ENCODE measurements around the gene NADK. TPM values are rescaled to one million over a fixed set of nuclear protein-coding genes. Genes with fewer than 3 reads are reported as not detected.
"Not testable (repeated sequence)": the region's sequence is repeated elsewhere in the genome, so short reads cannot be mapped to it uniquely, and the experiment has no call there.

Gene NADK
- total RNA-seq, 2 experiments from 2014 or later: 42.1 to 43.6 TPM

DNA sequence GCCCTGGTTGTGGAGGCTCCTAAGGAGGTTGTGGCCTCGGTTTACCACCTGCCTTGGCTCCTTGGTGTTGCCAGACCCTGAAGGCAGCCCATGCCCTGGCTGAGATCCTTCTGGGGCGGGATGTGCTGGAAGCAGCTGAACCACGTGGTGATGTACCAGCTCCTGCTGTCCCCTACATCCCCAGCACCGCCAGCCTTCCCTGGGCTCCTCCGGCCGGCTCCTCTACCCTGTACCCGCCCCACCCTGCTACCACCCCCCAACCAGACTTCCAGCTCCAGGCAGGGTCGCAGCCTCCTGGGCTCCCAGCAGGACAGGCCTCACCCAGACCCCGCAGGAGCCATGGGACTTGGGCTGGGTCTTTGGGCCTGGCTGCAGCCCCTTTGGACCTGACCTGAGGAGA lies 28.3 kb downstream of the NADK start:
- H3K9me3 Mint-ChIP-seq; H3K4me3 Mint-ChIP-seq; CTCF ChIA-PET; H3K27ac Mint-ChIP-seq; intact Hi-C loops (cut with micrococcal nuclease); DNase-seq; H3K4me1 Mint-ChIP-seq (ENCODE audit: low read depth); H3K36me3 Mint-ChIP-seq (ENCODE audit: low read depth); H3K27me3 Mint-ChIP-seq (ENCODE audit: low read depth): not testable (repeated sequence)

DNA sequence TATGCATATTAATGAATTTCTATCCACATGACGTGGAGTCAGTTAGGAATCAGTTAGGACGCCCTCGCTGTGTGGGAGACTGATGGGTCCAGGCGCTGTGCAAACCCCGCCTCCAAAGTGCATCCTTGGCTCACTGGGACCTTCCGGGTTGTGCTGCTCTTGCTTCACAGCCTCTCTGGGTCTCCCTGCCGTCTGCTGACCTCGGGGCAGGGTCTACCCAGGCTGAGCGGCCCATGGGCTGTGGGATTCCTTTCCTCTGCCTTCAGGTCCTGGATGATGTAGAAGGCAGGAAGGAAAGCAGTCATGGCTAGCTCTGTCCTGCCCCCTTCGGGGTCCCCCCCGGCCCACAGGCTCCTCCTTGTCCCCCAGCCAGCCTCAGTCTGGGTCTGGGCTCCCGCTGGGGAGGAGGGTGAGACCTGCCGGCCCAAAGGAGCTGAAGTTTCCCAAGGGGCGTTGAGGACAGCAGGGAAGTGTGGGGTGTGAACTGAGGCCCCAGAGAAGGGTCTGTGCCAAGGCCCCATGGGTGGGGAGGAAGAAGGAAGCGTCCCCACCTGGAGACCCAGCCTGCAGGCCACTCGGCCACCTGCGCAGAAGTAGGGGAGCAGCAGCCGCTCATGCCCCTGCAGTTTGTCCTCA lies 29.5 kb downstream of the NADK start:
- no peaks in the 10 kb centered on the region for H3K27me3 Mint-ChIP-seq (ENCODE audit: low read depth)
- no peaks in the 10 kb centered on the region for H3K9me3 Mint-ChIP-seq
- H3K4me1 Mint-ChIP-seq (ENCODE audit: low read depth): no peaks in the 10 kb centered on the region
- intact Hi-C loops (cut with micrococcal nuclease): no loop called here
- CTCF ChIA-PET: no interaction called here
- H3K27ac Mint-ChIP-seq: no peak overlapping the region
- H3K4me3 Mint-ChIP-seq: no peak overlapping the region
- peaks cover 4% of the 10 kb centered on the region for H3K36me3 Mint-ChIP-seq (ENCODE audit: low read depth)
- no peak for DNase-seq

DNA sequence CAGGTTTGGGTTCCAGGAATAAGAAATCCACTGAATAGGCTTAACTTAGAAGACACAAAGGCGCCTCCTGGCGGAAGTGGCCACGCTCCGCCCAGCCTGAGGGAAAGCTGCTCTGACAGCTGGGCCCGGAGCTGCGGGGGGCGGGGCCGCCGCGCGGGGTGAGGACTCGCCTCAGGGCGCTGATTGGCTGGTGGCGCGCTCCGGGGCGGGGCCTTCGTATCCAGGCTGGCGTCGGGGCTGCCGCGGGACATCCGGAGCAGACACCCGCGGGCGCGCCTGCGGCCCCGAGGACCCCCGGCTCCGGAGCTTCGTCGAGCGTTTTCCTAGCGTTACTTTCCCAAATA lies 31.7 kb downstream of the NADK start:
- intact Hi-C loops (cut with micrococcal nuclease): not testable (repeated sequence)

DNA sequence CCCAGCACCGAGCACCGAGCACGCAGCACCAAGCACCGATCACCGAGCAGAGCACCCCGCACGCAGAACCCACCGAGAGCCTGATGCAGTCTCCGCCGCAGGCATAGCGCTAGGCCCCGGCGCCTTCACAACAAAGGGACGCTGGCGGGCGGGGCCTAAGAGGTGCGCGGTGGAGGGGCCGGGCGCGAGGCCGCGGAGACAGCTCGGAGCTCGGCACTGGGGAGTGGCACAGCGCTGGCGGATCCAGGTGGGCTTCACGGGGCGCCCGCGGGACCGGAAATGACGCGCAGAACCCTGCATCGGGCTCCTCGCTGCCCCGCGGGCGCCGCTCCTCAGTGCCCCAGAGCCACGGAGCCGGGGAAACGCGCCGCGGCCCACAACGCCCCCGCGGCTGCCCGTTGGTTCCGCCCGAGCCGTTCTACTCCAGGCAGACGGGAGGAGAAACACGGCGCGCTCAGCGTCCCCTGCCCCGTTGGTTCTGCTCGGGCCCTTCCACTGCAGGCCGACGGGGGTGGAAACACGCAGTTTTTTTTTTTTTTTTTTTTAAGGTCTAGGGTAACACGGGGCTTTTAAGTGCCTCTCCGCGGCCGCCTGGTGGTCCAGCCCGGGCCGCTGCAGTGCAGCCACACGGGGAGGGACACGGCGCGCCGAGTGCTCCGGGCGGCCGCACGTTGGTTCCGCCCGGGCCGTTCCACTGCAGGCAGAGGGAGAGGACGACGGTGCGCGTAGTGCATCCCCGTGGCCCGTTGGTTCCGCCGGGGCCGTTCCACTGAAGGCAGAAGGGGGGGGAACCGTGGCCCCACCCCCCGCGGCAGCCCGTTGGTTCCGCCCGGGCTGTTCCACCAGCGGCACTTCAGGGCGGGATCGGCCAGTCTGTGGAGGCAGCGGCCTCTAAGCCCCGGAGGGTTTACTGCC lies 32.4 kb downstream of the NADK start:
- Mint-ChIP-seq H3K27ac (peak overlapping the region; percentile 53), H3K4me3 (peak overlapping the region; percentile 49)
- H3K36me3 Mint-ChIP-seq (ENCODE audit: low read depth); CTCF ChIA-PET; H3K27me3 Mint-ChIP-seq (ENCODE audit: low read depth); H3K9me3 Mint-ChIP-seq; intact Hi-C loops (cut with micrococcal nuclease); H3K4me1 Mint-ChIP-seq (ENCODE audit: low read depth): not testable (repeated sequence)
- DNase-seq: peak; percentile 49

More for the DNA sequence above, 31.7 kb downstream of the NADK start:
- H3K36me3 Mint-ChIP-seq (ENCODE audit: low read depth); H3K27ac Mint-ChIP-seq; CTCF ChIA-PET; H3K9me3 Mint-ChIP-seq; H3K4me1 Mint-ChIP-seq (ENCODE audit: low read depth); DNase-seq; H3K27me3 Mint-ChIP-seq (ENCODE audit: low read depth): not testable (repeated sequence)
- peak overlapping the region; percentile 49 for H3K4me3 Mint-ChIP-seq

DNA sequence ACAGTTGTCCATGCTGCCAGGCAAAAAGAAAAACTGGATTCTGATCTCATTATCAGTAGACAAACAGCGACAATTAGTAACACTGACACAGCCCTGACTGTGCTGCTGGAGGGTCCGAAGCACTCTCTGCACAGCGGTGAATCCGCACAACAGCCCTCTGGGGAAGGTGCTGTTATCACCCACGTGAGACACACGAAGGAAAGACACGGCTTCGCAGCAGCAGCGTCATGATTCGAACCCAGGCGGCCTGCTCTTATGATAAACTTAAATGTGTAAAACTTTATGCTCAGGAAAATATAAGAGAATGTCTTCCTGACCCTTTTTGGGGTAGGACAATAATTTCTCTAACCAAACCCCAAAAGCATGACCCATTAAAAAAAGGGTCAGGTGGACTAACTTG lies 35.7 kb downstream of the NADK start:
- CTCF ChIA-PET: not testable (repeated sequence)

DNA sequence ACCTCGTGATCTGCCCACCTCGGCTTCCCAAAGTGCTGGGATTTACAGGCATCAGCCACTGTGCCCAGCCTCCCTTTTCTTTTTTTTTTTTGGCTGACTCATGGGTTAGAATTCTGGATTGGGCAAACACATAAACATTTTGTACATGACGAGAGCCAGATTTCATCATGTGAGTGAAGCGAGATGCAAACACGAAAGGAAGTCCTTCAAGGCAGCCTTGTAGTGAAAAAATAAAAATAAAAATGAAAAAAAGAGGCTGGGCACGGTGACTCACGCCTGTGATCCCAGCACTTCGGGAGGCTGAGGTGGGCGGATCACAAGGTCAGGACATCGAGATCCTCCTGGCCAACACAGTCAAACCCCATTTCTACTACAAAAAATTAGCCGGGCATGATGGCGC lies 37.3 kb downstream of the NADK start:
- H3K4me1 Mint-ChIP-seq (ENCODE audit: low read depth); H3K27me3 Mint-ChIP-seq (ENCODE audit: low read depth); intact Hi-C loops (cut with micrococcal nuclease): not testable (repeated sequence)

More for the DNA sequence above, 35.7 kb downstream of the NADK start:
- H3K4me1 Mint-ChIP-seq (ENCODE audit: low read depth); intact Hi-C loops (cut with micrococcal nuclease); H3K36me3 Mint-ChIP-seq (ENCODE audit: low read depth); DNase-seq; H3K27me3 Mint-ChIP-seq (ENCODE audit: low read depth); H3K9me3 Mint-ChIP-seq; H3K4me3 Mint-ChIP-seq: not testable (repeated sequence)
- H3K27ac Mint-ChIP-seq: peak overlapping the region; percentile 4

DNA sequence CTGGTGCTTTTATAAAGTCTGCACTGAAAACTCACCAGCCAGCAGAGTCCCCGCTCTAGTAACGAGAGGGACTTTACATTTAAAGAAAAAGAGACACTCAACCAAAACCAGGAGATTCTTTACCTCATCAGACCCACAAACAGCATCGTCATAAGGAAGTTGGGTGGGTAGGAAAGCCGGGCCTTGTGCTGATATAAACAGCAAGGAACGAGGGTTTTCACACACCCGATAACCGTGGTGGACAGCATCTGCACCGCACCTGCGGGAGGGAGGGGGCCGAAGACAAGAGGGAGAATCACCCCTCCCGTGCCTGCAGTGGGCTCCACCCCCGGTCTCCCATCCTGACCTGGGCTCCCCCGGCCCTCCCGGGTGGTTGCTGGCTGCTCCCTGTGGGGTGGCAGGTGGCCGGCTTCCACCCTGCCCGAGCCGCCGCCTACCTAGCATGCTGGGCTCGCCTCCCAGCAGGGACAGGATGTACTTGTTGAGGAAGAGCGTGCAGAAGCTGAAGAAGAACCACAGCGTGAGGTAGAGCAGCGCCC lies 39.4 kb downstream of the NADK start:
- intact Hi-C loops (cut with micrococcal nuclease); DNase-seq; H3K4me3 Mint-ChIP-seq; H3K36me3 Mint-ChIP-seq (ENCODE audit: low read depth); H3K4me1 Mint-ChIP-seq (ENCODE audit: low read depth); CTCF ChIA-PET; H3K9me3 Mint-ChIP-seq; H3K27ac Mint-ChIP-seq; H3K27me3 Mint-ChIP-seq (ENCODE audit: low read depth): not testable (repeated sequence)

More for the DNA sequence above, 37.3 kb downstream of the NADK start:
- H3K4me3 Mint-ChIP-seq; H3K9me3 Mint-ChIP-seq; H3K36me3 Mint-ChIP-seq (ENCODE audit: low read depth); DNase-seq; H3K27ac Mint-ChIP-seq; CTCF ChIA-PET: not testable (repeated sequence)

DNA sequence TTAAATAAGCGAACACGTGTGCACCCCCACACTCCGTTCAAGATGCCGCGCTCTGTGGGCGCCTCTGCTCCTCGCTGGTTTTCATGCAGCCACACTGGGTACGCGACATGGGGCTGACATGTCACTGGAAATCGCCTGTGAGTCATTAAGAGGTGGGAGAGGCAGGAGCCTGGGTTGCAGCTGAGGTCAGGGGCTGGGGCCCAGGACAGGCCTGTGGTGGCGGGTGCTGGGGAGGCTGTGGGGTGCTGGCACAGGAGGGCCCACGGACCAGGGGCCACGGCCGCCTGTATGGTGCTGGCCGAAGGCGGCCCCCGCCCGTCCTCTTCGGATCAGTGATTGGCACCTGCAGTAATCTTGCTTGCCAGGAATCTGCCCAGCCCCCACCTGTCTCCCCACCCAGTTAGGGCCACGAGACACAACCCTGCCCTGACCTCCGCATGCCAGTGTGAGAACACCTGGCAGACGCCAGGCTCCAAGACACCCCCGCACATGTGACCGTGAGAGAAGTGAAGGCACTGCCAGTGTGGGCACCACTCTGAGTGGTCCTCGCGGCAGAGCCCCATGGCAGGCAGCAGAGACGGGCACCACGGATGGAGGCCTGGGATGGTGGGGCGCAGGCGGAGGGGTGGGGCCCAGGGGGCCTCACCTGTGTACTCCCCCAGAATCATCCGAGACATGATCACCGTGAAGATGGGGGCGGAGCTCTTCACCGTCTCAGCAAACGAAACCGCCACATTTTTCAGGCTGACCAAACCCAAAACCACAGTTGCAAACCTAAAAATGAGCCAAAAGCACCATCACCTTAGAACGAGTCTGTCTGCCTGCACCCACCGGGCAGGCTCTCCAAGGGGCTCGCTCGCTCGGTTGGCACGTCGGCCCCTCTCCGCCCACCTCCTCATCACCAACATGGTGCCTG lies 40.3 kb downstream of the NADK start:
- H3K27me3 Mint-ChIP-seq (ENCODE audit: low read depth); intact Hi-C loops (cut with micrococcal nuclease); DNase-seq; H3K4me1 Mint-ChIP-seq (ENCODE audit: low read depth); H3K9me3 Mint-ChIP-seq; CTCF ChIA-PET; H3K4me3 Mint-ChIP-seq; H3K36me3 Mint-ChIP-seq (ENCODE audit: low read depth): not testable (repeated sequence)
- H3K27ac Mint-ChIP-seq: peak overlapping the region; percentile 61

DNA sequence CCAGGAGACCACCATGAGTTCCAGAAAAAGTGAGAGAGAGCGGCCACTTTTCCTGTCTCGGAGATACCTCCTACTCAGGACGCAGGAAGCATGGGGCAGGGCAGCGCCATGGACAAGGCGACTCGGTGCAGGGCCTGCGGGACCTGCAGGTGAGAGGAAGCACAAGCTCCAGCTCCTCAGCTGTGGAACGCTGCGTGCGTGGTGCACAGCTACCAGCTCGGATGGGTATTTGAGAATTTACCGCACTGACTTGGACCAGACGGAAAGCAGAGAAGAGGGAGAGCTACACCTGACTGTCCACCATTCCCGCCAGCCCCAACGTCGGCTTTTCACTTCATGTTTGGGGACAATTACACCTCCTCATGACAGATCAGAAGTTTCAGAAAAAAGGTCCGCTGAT lies 45.9 kb downstream of the NADK start:
- H3K9me3 Mint-ChIP-seq: no peaks in the 10 kb centered on the region
- H3K4me3 Mint-ChIP-seq: no peak overlapping the region
- CTCF ChIA-PET: no interaction called here
- no peaks in the 10 kb centered on the region for H3K27me3 Mint-ChIP-seq (ENCODE audit: low read depth)
- H3K4me1 Mint-ChIP-seq (ENCODE audit: low read depth): peaks cover 9% of the 10 kb centered on the region
- no peak overlapping the region for H3K27ac Mint-ChIP-seq
- intact Hi-C loops (cut with micrococcal nuclease): no loop called here
- DNase-seq: no peak
- H3K36me3 Mint-ChIP-seq (ENCODE audit: low read depth): peaks cover 9% of the 10 kb centered on the region

DNA sequence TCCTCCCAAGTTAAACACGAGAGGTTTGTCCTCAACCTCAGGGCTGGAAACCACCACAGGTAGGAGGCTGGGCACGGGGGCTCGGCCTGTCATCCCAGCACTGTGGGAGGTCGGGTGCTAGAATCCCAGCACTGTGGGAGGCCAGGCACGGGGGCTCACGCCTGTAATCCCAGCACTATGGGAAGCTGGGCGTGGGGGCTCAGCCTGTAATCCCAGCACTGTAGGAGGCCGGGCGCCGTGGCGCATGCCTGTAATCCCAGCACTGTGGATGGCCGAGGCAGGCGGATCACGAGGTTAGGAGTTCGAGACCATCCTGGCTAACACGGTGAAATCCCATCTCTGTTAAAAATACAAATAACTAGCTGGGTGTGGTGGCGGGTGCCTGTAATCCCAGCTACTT lies 47.4 kb downstream of the NADK start:
- DNase-seq: no peak
- Mint-ChIP-seq H3K27me3 (ENCODE audit: low read depth) (no peaks in the 10 kb centered on the region), H3K4me3 (no peak overlapping the region), H3K27ac (no peak overlapping the region), H3K9me3 (no peaks in the 10 kb centered on the region), H3K4me1 (ENCODE audit: low read depth) (peaks cover 9% of the 10 kb centered on the region), H3K36me3 (ENCODE audit: low read depth) (peaks cover 9% of the 10 kb centered on the region)
- CTCF ChIA-PET: no interaction called here
- intact Hi-C loops (cut with micrococcal nuclease): no loop called here

DNA sequence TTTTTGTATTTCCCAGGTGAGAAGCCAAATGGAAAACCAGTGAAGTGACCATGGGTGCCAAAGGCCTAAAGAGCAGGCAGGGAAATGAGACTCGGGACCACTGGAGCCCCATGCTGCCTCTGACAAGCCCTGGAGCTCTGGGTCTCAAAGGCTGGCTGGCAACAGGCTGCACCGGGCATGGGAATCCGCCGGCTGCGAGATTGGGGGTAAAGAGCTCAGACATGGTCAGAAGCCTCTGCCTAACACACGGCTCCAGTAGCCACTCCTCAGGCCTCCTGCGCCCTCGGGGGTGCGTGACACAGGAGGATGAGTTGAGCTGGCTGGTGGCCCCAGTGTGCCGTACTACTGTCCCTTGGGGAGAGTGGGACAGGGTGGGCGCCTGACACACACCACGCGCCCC lies 48.0 kb downstream of the NADK start:
- CTCF ChIA-PET; DNase-seq; H3K4me3 Mint-ChIP-seq; H3K4me1 Mint-ChIP-seq (ENCODE audit: low read depth); H3K9me3 Mint-ChIP-seq; H3K36me3 Mint-ChIP-seq (ENCODE audit: low read depth); H3K27me3 Mint-ChIP-seq (ENCODE audit: low read depth); H3K27ac Mint-ChIP-seq; intact Hi-C loops (cut with micrococcal nuclease): not testable (repeated sequence)

DNA sequence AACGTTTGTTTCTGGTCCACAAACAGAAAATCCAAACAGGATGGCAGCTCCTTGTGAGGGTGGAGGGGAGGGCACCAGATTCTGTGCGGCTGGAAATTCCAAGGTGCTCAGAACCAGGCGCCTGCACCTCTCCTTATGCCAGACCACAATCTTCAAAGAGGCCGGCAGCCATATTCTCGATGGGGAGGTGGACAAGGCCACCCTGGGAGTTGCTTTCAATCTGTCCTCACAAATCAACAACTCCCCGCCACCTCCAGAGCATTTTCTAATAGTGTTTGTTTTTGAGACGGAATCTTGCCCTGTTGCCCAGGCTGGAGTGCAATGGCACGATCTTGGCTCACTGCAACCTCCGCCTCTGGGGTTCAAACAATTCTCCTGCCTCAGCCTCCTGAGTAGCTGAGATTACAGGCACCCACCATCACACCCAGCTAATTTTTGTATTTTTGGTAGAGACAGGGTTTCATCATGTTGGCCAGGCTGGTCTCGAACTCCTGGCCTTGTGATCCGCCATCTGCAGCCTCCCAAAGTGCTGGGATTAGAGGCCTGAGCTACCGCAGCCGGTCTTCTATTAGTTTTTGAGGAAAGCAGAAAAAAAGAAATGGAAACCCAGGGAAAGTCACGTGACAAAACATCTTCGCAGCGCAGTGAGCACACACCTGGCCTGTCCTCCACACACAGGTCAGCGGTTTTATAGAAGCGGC lies 49.0 kb downstream of the NADK start:
- DNase-seq; H3K9me3 Mint-ChIP-seq; CTCF ChIA-PET; intact Hi-C loops (cut with micrococcal nuclease); H3K4me3 Mint-ChIP-seq; H3K4me1 Mint-ChIP-seq (ENCODE audit: low read depth); H3K27me3 Mint-ChIP-seq (ENCODE audit: low read depth): not testable (repeated sequence)
- H3K27ac Mint-ChIP-seq: peak overlapping the region; percentile 41
- H3K36me3 Mint-ChIP-seq (ENCODE audit: low read depth): peaks cover 10% of the 10 kb centered on the region
